Measurements from ENCODE around the gene CD200.

DNA sequence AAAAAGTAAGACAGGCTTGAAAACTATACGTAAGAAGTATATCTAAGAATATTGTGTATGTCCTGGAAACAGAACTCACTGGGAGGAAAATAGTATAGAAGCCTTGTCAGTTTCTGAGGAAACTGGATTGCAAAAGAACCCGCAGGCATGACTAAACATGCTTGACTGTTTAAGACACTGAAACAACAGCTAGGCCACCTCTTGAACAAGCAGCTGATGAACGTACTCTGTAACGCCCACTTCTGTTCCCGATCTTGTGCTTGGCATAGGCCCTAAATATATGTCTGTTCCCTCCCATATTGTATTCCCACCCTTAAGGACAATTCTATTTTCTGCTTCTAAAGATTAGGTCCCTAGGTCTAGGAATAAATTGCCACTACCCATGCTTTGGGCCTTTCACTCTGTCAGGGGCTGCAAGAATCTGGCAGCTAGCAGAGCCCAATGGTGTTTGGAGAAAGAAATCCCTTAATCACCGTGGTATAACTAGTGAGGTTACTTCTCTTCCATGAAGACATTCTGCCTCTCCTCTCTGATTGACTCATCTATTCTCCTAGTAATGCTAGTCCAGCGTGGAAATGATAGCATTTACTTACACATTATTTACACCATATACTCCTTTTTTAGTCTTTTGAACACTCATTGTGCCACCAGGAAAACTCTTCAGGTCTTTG, 46.2 kb downstream of the CD200 start:
- TF ChIP-seq, protein P1, sequence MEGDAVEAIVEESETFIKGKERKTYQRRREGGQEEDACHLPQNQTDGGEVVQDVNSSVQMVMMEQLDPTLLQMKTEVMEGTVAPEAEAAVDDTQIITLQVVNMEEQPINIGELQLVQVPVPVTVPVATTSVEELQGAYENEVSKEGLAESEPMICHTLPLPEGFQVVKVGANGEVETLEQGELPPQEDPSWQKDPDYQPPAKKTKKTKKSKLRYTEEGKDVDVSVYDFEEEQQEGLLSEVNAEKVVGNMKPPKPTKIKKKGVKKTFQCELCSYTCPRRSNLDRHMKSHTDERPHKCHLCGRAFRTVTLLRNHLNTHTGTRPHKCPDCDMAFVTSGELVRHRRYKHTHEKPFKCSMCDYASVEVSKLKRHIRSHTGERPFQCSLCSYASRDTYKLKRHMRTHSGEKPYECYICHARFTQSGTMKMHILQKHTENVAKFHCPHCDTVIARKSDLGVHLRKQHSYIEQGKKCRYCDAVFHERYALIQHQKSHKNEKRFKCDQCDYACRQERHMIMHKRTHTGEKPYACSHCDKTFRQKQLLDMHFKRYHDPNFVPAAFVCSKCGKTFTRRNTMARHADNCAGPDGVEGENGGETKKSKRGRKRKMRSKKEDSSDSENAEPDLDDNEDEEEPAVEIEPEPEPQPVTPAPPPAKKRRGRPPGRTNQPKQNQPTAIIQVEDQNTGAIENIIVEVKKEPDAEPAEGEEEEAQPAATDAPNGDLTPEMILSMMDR (IDR thresholded peaks at IDR 0.05): no peak
- TF ChIP-seq ZFX (IDR thresholded peaks at IDR 0.05; ENCODE audit: borderline replicate concordance): no peak
